Measurements from ENCODE around the gene TAF1B. TPM values are rescaled to one million over a fixed set of nuclear protein-coding genes. Genes with fewer than 3 reads are reported as not detected.

TAF1B gene
- total and polyA plus RNA-seq, 2 donors (not counting 3 experiments of a cell fraction or from before 2014, with no cell fraction given), result 6.3 to 29.4 TPM

DNA sequence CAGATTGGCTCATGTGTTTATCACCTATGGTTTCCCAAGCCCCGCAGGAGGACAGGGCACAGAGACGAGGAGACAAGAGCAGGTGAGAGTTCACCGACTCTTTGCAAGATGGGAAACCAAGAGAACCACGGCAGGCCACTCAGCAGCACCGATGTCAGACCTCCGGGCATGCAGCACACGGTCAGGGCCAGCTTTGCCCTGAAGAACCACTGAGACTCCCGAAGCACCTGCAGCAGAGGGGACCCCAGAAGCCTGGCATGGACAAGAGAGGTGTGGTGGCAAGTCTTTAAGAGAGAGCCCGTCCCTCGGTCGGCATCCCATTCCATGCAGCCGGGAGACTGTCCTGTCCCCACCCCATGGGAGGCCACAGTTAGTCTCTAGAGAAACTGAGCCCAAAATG lies 36.6 kb upstream of the TAF1B start:
- no peaks in the 10 kb centered on the region for H3K36me3 ChIP-seq (ENCODE audit: control insufficient read depth in 2 of 2, extremely low read depth in 1 of 2, insufficient read depth in 2 of 2, low read length in 2 of 2)
- TF ChIP-seq JUN (IDR thresholded peaks at IDR 0.05; ENCODE audit: borderline replicate concordance, insufficient read depth, insufficient read length, low read depth) (no peak), MYC (IDR thresholded peaks at IDR 0.05; ENCODE audit: low read depth, low read length) (no peak)
- BruUV-seq (replicated peaks), result no TSS peak
- no peaks in the 10 kb centered on the region for H3K9me1 ChIP-seq (replicated peaks; ENCODE audit: control insufficient read depth, extremely low read depth, insufficient read depth, low read length)
- no peaks in the 10 kb centered on the region for H3K27me3 ChIP-seq (ENCODE audit: control insufficient read depth in 2 of 2, insufficient read depth in 2 of 2, low read length in 2 of 2)
- H3K27ac ChIP-seq (ENCODE audit: insufficient read depth, low read depth, low read length), result no peak overlapping the region
- ChIA-PET CTCF (no interaction called here), POLR2A (no interaction called here)
- DNase-seq (ENCODE audit: low read depth, low spot score), result no peak
- H3K9me3 ChIP-seq (replicated peaks; ENCODE audit: control insufficient read depth, insufficient read depth, low read length), result no peaks in the 10 kb centered on the region
- intact Hi-C loops (cut with micrococcal nuclease) (no loop called here), dilution Hi-C loops (cut with MboI; ENCODE audit: extremely low pct_ligation_motif_present, low sequenced_read_pairs) (loop anchor here (10.0 to 25.0 kb wide), 2 partner anchors 156 to 238 kb away; partner anchors contain the start of genes GRHL1 and KLF11)
- H4K20me1 ChIP-seq (replicated peaks; ENCODE audit: control insufficient read depth, extremely low read depth, insufficient read depth, low read length), result no peaks in the 10 kb centered on the region
- FAIRE-seq, result no peak
- no peaks in the 10 kb centered on the region for H3K4me1 ChIP-seq (ENCODE audit: control insufficient read depth, extremely low read depth, insufficient read depth, low read length)
- no peak overlapping the region for H3K4me2 ChIP-seq (ENCODE audit: insufficient read depth, low read length)
- H3K79me2 ChIP-seq (ENCODE audit: control insufficient read depth, insufficient read depth, low read length), result no peaks in the 10 kb centered on the region
- H3K4me3 ChIP-seq (replicated peaks in 1 of 3; ENCODE audit: insufficient read depth in 1 of 3, low read depth in 1 of 3, low read length in 3 of 3), result no peak overlapping the region
- no peak overlapping the region for H2AFZ ChIP-seq (ENCODE audit: low read depth, low read length)
- H3K9ac ChIP-seq (replicated peaks; ENCODE audit: extremely low read depth, insufficient read depth, low read length), result no peak overlapping the region

- CTCF ChIA-PET, result interaction anchor here (0.6 kb wide), 1 partner anchor 177 kb away, joined by 3 read pairs; no protein-coding TSS in a partner anchor
- Histone ChIP-seq H3K4me2 (ENCODE audit: insufficient read depth, low read length) (no peak overlapping the region), H3K27ac (ENCODE audit: insufficient read depth, low read depth, low read length) (no peak overlapping the region), H3K27me3 (ENCODE audit: control insufficient read depth in 2 of 2, insufficient read depth in 2 of 2, low read length in 2 of 2) (no peaks in the 10 kb centered on the region), H3K9ac (replicated peaks; ENCODE audit: extremely low read depth, insufficient read depth, low read length) (no peak overlapping the region), H3K9me1 (replicated peaks; ENCODE audit: control insufficient read depth, extremely low read depth, insufficient read depth, low read length) (no peaks in the 10 kb centered on the region), H4K20me1 (replicated peaks; ENCODE audit: control insufficient read depth, extremely low read depth, insufficient read depth, low read length) (no peaks in the 10 kb centered on the region), H3K4me3 (replicated peaks in 1 of 3; ENCODE audit: insufficient read depth in 1 of 3, low read depth in 1 of 3, low read length in 3 of 3) (no peak overlapping the region), H3K4me1 (ENCODE audit: control insufficient read depth, extremely low read depth, insufficient read depth, low read length) (no peaks in the 10 kb centered on the region), H3K36me3 (ENCODE audit: control insufficient read depth in 2 of 2, extremely low read depth in 1 of 2, insufficient read depth in 2 of 2, low read length in 2 of 2) (no peaks in the 10 kb centered on the region), H2AFZ (ENCODE audit: low read depth, low read length) (no peak overlapping the region), H3K79me2 (ENCODE audit: control insufficient read depth, insufficient read depth, low read length) (no peaks in the 10 kb centered on the region), H3K9me3 (replicated peaks; ENCODE audit: control insufficient read depth, insufficient read depth, low read length) (no peaks in the 10 kb centered on the region)
- dilution Hi-C loops (cut with MboI; ENCODE audit: extremely low pct_ligation_motif_present, low sequenced_read_pairs), result loop anchor here (10.0 to 25.0 kb wide), 2 partner anchors 155 to 238 kb away; partner anchors contain the start of genes GRHL1 and KLF11
- POLR2A ChIA-PET, result no interaction called here
- FAIRE-seq (no peak), DNase-seq (ENCODE audit: low read depth, low spot score) (no peak)
- no TSS peak for BruUV-seq (replicated peaks)
- intact Hi-C loops (cut with micrococcal nuclease), result no loop called here
- no peak for TF ChIP-seq JUN (IDR thresholded peaks at IDR 0.05; ENCODE audit: borderline replicate concordance, insufficient read depth, insufficient read length, low read depth)
- no peak for TF ChIP-seq MYC (IDR thresholded peaks at IDR 0.05; ENCODE audit: low read depth, low read length)
These were observed 36.2 kb upstream of the TAF1B start for GRCh38 chr2:9807056-9807455.

Measured in endothelial cell of umbilical vein (primary cell).